Activated T-cell treated with anti-CD3 and anti-CD28 coated beads, Interleukin-2, amount 50 U/mL, for 72 hours (primary cell): ENCODE measurements around the gene AP1B1. TPM values are rescaled to one million over a fixed set of nuclear protein-coding genes. Genes with fewer than 3 reads are reported as not detected.

Source experiments
- ATAC-seq, 2 donors: fragments of 150-1000 bp; cut with Tn5 transposase; replicated peaks in 1 of 2; 2 replicates each; pipeline ENCODE4 v1.10.0; 2021; ENCODE audit warnings: moderate library complexity in 2 of 2, mild to moderate bottlenecking in 1 of 2
- DNase-seq, 2 donors: peaks; one replicate each; pipeline ENCODE4 v3.0.0; 2021 to 2022; ENCODE audit warnings: mixed read lengths in 1 of 2
- H3K27ac Mint-ChIP-seq: one replicate; pipeline ENCODE4 v1.8.0; 2022; ENCODE audit warnings: mild to moderate bottlenecking, moderate library complexity, mixed read lengths
- H3K27me3 Mint-ChIP-seq: one replicate; pipeline ENCODE4 v1.8.0; 2022; ENCODE audit warnings: low read depth, mixed read lengths
- H3K36me3 Mint-ChIP-seq, 2 donors: one replicate each; pipeline ENCODE4 v1.8.0; 2022; ENCODE audit warnings: mixed read lengths in 2 of 2, mild to moderate bottlenecking in 1 of 2; ENCODE audit not compliant: insufficient read depth in 2 of 2
- H3K4me1 Mint-ChIP-seq: one replicate; pipeline ENCODE4 v1.8.0; 2022; ENCODE audit warnings: low read depth, mixed read lengths
- H3K4me3 Mint-ChIP-seq, 2 donors: one replicate each; pipeline ENCODE4 v1.8.0; 2022; ENCODE audit warnings: mild to moderate bottlenecking in 2 of 2, mixed read lengths in 2 of 2, moderate library complexity in 2 of 2
- H3K9me3 Mint-ChIP-seq, 2 donors: one replicate each; pipeline ENCODE4 v1.8.0; 2022; ENCODE audit warnings: mixed read lengths in 2 of 2
- total RNA-seq, 2 donors: library from RNA; stranded (reverse); gene quantifications; one replicate each; pipeline ENCODE4 v1.2.3, GENCODE V29; 2022

The AP1B1 gene
- total RNA-seq, 2 donors from 2014 or later, result 57.9 to 59.8 TPM

- no peak overlapping the region for H3K4me3 Mint-ChIP-seq
- DNase-seq (peak; percentile 62 to 69), ATAC-seq (peak; percentile 39 to 44)
- no peak overlapping the region for H3K27ac Mint-ChIP-seq
- no peaks in the 10 kb centered on the region for H3K9me3 Mint-ChIP-seq
- H3K4me1 Mint-ChIP-seq, result peaks cover 20% of the 10 kb centered on the region
- peaks cover 34% of the 10 kb centered on the region for H3K27me3 Mint-ChIP-seq
- H3K36me3 Mint-ChIP-seq, result no peaks in the 10 kb centered on the region
Measured at GRCh38 chr22:29310863-29311339, 77.5 kb downstream of the AP1B1 start.

DNA sequence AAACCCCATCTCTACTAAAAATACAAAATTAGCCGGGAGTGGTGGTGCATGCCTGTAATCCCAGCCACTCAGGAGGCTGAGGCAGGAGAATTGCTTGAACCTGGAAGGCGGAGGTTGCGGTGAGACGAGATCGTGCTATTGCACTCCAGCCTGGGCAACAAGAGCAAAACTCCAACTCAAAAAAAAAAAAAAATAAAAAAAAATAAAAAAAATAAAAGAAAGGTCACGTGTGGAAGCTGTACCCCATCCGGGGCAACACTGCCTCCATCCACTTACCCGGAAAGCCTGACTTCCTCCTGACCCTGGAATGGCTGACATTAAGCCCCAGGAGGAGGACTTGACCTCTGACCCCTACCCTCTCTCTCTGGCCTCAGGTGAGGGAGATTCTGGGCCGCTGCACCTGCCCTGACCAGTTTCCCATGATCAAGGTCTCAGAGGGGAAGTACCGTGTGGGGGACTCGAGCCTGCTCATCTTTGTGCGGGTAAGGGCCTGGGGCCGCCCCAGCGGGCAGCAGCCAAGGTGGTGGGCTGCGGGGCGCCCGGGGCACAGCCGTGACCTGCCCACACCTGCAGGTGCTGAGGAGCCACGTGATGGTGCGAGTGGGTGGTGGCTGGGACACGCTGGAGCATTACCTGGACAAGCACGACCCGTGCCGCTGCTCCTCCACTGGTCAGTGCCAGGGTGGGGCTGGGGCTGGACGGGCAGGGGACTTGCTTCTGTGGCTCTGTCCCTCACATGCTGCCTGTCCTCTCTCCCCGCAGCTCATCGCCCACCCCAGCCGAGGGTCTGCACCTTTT lies 78.1 kb downstream of the AP1B1 start:
- Mint-ChIP-seq H3K4me1 (peaks cover 24% of the 10 kb centered on the region), H3K9me3 (no peaks in the 10 kb centered on the region), H3K36me3 (no peaks in the 10 kb centered on the region), H3K27me3 (peaks cover 40% of the 10 kb centered on the region), H3K4me3 (no peak overlapping the region), H3K27ac (no peak overlapping the region)
- no peak for ATAC-seq
- no peak for DNase-seq

GRCh38 chr22:29309332-29310064 lies 78.9 kb downstream of the AP1B1 start:
- ATAC-seq (no peak), DNase-seq (no peak)
- no peak overlapping the region for H3K27ac Mint-ChIP-seq
- H3K27me3 Mint-ChIP-seq, result peaks cover 45% of the 10 kb centered on the region
- H3K4me3 Mint-ChIP-seq, result no peak overlapping the region
- H3K9me3 Mint-ChIP-seq, result no peaks in the 10 kb centered on the region
- peaks cover 20% of the 10 kb centered on the region for H3K4me1 Mint-ChIP-seq
- no peaks in the 10 kb centered on the region for H3K36me3 Mint-ChIP-seq

- no peaks in the 10 kb centered on the region for H3K36me3 Mint-ChIP-seq
- H3K9me3 Mint-ChIP-seq, result no peaks in the 10 kb centered on the region
- peaks cover 14% of the 10 kb centered on the region for H3K4me1 Mint-ChIP-seq
- H3K27ac Mint-ChIP-seq, result no peak overlapping the region
- peak in 1 of 2 donors; percentile 54 for ATAC-seq
- H3K4me3 Mint-ChIP-seq, result no peak overlapping the region
- peak; percentile 35 to 60 for DNase-seq
- H3K27me3 Mint-ChIP-seq, result peaks cover 44% of the 10 kb centered on the region
Measured at GRCh38 chr22:29308791-29309262, 79.5 kb downstream of the AP1B1 start.

GRCh38 chr22:29308148-29308790 lies 80.1 kb downstream of the AP1B1 start:
- H3K9me3 Mint-ChIP-seq, result no peaks in the 10 kb centered on the region

DNA sequence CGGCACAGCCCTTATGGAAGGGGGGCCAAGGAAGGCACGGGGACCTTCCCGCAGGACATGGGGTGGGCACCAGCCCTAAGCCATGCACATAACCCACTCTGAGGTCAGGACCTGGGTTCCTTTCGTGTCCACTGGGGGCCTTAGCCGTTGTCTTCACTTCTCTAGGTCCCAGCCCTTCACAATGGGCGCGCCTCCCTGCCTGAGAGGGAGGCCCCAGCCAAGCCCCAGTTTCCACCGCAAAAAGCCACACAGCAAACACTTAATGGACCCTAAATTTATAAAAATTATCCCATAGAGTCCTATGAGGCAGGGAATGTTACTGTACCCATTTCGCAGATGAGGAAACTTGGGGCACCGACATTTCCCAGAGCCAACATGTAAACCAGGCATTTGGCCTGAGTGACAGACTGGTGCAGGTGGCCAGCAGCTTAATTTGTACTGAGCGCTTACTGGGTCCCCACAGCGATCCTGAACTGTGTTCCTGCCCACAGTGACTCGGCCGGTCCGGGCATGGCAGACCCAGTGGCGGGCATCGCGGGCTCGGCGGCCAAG lies 80.7 kb downstream of the AP1B1 start:
- no peaks in the 10 kb centered on the region for H3K36me3 Mint-ChIP-seq
- H3K9me3 Mint-ChIP-seq, result no peaks in the 10 kb centered on the region
- no peak overlapping the region for H3K27ac Mint-ChIP-seq
- peaks cover 10% of the 10 kb centered on the region for H3K4me1 Mint-ChIP-seq
- DNase-seq (no peak), ATAC-seq (no peak)
- peak overlapping the region; percentile 79 to 80 for H3K4me3 Mint-ChIP-seq
- H3K27me3 Mint-ChIP-seq, result peaks cover 35% of the 10 kb centered on the region

More at GRCh38 chr22:29308148-29308790, 80.1 kb downstream of the AP1B1 start:
- H3K4me3 Mint-ChIP-seq, result no peak overlapping the region
- no peak for DNase-seq
- peaks cover 10% of the 10 kb centered on the region for H3K4me1 Mint-ChIP-seq
- ATAC-seq, result no peak
- peaks cover 40% of the 10 kb centered on the region for H3K27me3 Mint-ChIP-seq
- no peaks in the 10 kb centered on the region for H3K36me3 Mint-ChIP-seq
- no peak overlapping the region for H3K27ac Mint-ChIP-seq

DNA sequence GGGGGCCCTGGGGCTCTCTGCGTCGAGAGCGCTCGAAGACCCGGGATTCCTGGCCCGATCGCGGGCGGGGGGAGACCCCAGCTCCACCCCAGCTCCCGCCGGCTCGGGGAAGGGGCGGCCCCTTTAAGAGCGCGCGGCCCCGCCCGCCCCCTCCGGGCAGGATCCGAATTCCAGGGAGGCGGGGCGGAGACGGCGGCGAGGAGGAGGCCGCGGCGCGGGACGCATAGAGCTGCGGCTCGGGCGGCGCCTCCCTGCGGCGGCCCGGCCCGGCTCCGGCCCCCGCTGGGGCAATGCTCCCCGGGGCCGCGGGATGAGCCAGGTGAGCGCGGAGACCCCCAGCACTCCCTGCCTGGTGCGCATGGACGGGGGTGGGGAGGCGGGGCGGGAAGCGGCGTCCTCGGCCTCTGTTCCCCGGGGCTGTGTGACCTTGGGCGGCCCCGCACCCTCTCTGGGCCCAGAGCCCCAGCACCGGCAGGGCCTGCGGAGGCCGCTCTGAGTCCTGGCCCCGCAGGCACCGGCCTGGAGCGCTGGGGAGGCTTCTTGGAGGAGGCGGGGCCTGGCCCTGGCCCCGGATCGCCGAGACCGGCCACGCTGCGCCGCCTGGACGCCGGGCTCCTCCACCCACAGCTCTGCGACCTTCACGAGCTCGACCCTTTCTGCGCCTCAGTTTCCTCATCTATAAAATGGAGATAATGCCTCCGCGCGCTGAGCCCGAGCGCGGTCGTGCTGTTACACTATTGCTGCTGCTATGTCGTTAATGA lies 81.4 kb downstream of the AP1B1 start:
- Mint-ChIP-seq H3K27ac (no peak overlapping the region), H3K9me3 (no peaks in the 10 kb centered on the region), H3K36me3 (no peaks in the 10 kb centered on the region), H3K4me3 (peak overlapping the region; percentile 82 to 85), H3K27me3 (peaks cover 28% of the 10 kb centered on the region), H3K4me1 (peaks cover 10% of the 10 kb centered on the region)
- DNase-seq, result peak; percentile 43 to 48
- peak; percentile 36 to 39 for ATAC-seq

- Mint-ChIP-seq H3K9me3 (no peaks in the 10 kb centered on the region), H3K4me3 (peak within 1 kb of the TSS; percentile 82 to 85), H3K27ac (no peak within 1 kb of the TSS), H3K36me3 (no peaks in the 10 kb centered on the region), H3K4me1 (peaks cover 10% of the 10 kb centered on the region), H3K27me3 (peaks cover 27% of the 10 kb centered on the region)
- DNase-seq (peak; percentile 60 to 68), ATAC-seq (peak; percentile 56)
Measured at GRCh38 chr22:29306175-29306834, 82.1 kb downstream of the AP1B1 start, which contains the start of gene GAS2L1. TSS of gene GAS2L1 (plus strand) at chr22:29306650. CDS start at chr22:29308106, 1,456 bp downstream.

- H3K27ac Mint-ChIP-seq, result no peak overlapping the region
- DNase-seq (no peak), ATAC-seq (peak in 1 of 2 donors; percentile 0)
- peaks cover 10% of the 10 kb centered on the region for H3K4me1 Mint-ChIP-seq
- no peaks in the 10 kb centered on the region for H3K9me3 Mint-ChIP-seq
- peak overlapping the region; percentile 82 to 85 for H3K4me3 Mint-ChIP-seq
- peaks cover 27% of the 10 kb centered on the region for H3K27me3 Mint-ChIP-seq
- peaks cover 0 to 3% of the 10 kb centered on the region in 2 donors for H3K36me3 Mint-ChIP-seq
Measured at GRCh38 chr22:29305836-29306174, 82.6 kb downstream of the AP1B1 start.

DNA sequence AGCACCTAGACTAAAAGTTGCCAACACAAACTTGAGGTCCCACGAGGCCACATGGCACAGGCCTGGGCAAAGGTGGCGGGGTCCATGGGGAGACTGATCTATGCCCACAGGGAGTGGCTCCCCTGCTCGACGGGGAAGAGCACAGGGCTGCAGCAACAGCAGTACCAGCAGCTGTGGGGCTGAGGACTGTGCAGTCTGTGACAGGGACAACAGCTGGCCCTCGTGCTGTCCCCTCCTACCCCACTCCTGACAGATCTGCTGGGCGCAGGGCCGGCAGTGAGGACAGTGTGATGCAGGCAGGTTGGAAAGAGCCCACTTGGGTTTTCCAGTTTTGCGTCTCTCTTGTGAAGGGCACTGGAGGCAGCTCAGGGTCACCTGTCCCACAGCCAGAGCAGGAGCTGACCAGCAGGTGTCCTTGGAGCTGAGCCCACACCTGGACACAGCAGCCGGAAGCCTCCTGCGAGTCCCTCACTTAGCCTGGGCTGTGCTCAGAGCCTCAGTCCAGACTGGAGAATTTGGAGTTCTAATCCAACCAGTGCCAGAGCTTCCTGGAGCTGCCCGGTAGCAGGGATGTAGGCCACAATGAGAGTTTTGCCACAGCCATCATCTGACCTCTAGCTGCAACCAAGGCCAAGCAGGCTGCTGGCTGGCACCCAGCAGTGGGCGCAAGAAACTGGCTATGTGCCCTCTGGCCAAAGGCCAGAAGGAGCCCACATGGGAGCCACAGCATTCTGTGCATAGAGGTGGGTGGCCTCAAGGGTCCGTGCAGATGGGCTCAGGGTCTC lies 85.5 kb downstream of the AP1B1 start:
- H3K36me3 Mint-ChIP-seq, result peaks cover 6 to 13% of the 10 kb centered on the region in 2 donors
- H3K9me3 Mint-ChIP-seq, result no peaks in the 10 kb centered on the region
- peak; percentile 6 to 9 for ATAC-seq
- H3K4me1 Mint-ChIP-seq, result peaks cover 10% of the 10 kb centered on the region
- peak overlapping the region; percentile 56 for H3K27ac Mint-ChIP-seq
- H3K4me3 Mint-ChIP-seq, result no peak overlapping the region
- no peak for DNase-seq
- H3K27me3 Mint-ChIP-seq, result peaks cover 27% of the 10 kb centered on the region

DNA sequence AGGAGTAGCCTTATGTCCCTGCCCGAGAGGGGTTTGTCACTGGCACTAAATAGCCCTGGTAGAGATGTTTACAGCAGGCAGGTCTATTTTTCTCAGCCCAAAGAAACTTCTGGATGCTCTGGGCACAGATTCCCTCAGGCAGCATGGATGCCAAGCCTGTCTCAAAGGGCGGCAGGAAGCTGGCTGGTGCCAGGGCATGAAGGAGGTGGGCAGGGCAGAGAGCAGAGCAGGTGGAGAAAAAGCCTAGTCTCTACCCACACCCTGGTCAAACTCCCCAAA lies 86.0 kb downstream of the AP1B1 start:
- peaks cover 10% of the 10 kb centered on the region for H3K4me1 Mint-ChIP-seq
- no peak for DNase-seq
- H3K27me3 Mint-ChIP-seq, result peaks cover 27% of the 10 kb centered on the region
- H3K4me3 Mint-ChIP-seq, result no peak overlapping the region
- ATAC-seq, result peak; percentile 0 to 3
- H3K9me3 Mint-ChIP-seq, result no peaks in the 10 kb centered on the region
- no peak overlapping the region for H3K27ac Mint-ChIP-seq
- peaks cover 9 to 18% of the 10 kb centered on the region in 2 donors for H3K36me3 Mint-ChIP-seq
